ENCODE measurements around the gene SMNDC1. TPM values are rescaled to one million over a fixed set of nuclear protein-coding genes. Genes with fewer than 3 reads are reported as not detected.

The SMNDC1 gene
- total and polyA plus RNA-seq, 10 of the 15 experiments (the other 5 are each of a cell fraction or from before 2014, with no cell fraction given) = 4.6 to 37.2 (median 18.1) TPM

DNA sequence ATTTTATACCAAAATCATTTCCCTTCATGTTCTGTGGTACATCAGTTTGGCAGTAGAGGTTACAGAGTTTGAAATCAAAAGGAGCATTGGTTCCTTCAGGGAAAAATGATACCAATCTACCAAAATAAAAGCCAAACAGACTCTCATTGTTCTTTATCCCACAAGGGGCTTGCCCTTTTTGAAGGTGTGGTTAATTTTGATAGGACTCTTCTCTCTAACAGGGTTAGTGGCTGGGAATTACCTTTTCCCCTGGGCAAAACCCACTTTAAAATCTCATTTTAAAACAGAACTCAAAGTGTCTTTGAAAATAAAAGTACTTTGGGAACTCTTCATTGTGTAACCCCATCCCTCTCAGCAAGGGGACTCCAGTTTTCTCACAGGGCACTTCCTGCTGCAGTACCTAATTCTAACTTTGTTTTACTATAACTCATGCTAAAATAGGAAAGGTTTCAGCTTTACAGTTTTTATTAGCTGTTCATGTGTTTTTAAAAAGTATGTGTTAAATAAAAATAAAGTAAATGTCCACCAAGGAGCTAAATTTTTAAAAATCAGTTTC lies 30.6 kb downstream of the SMNDC1 start (continued):
- TF ChIP-seq ZBTB11 (CRISPR knock-in tag; IDR thresholded peaks at IDR 0.05) = no peak
- no peak for TF ChIP-seq EGR1 (IDR thresholded peaks at IDR 0.05; ENCODE audit: borderline replicate concordance in 1 of 2, low read depth in 2 of 2, low read length in 2 of 2)
- peak; percentile 59; the same call in 1 of the 2 replicates for TF ChIP-seq NR2F1 (conservative IDR thresholded peaks at IDR 0.05)
- peak; percentile 48; the same call in 1 of the 2 replicates for TF ChIP-seq PAX5 (IDR thresholded peaks at IDR 0.05; ENCODE audit: borderline replicate concordance, low read depth, low read length)
- TF ChIP-seq ETV6 (conservative IDR thresholded peaks at IDR 0.05 in 1 of 2, IDR thresholded peaks at IDR 0.05 in 1 of 2; ENCODE audit: borderline replicate concordance in 1 of 2, low read depth in 1 of 2) = no peak
- TF ChIP-seq ZBTB33 (IDR thresholded peaks at IDR 0.05) = no peak
- no peak for TF ChIP-seq GABPA (IDR thresholded peaks at IDR 0.05; ENCODE audit: low read depth)
- no peak for TF ChIP-seq REST (IDR thresholded peaks at IDR 0.05; ENCODE audit: low read depth, low read length)
- TF ChIP-seq SIX5 (IDR thresholded peaks at IDR 0.05; ENCODE audit: low read depth, low read length, severe bottlenecking) = no peak
- TF ChIP-seq, protein P1, sequence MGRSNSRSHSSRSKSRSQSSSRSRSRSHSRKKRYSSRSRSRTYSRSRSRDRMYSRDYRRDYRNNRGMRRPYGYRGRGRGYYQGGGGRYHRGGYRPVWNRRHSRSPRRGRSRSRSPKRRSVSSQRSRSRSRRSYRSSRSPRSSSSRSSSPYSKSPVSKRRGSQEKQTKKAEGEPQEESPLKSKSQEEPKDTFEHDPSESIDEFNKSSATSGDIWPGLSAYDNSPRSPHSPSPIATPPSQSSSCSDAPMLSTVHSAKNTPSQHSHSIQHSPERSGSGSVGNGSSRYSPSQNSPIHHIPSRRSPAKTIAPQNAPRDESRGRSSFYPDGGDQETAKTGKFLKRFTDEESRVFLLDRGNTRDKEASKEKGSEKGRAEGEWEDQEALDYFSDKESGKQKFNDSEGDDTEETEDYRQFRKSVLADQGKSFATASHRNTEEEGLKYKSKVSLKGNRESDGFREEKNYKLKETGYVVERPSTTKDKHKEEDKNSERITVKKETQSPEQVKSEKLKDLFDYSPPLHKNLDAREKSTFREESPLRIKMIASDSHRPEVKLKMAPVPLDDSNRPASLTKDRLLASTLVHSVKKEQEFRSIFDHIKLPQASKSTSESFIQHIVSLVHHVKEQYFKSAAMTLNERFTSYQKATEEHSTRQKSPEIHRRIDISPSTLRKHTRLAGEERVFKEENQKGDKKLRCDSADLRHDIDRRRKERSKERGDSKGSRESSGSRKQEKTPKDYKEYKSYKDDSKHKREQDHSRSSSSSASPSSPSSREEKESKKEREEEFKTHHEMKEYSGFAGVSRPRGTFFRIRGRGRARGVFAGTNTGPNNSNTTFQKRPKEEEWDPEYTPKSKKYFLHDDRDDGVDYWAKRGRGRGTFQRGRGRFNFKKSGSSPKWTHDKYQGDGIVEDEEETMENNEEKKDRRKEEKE (IDR thresholded peaks at IDR 0.05) = no peak
- no peak for TF ChIP-seq IRF3 (IDR thresholded peaks at IDR 0.05)
- TF ChIP-seq CREM (IDR thresholded peaks at IDR 0.05; ENCODE audit: low read depth) = no peak
- TF ChIP-seq SP1 (IDR thresholded peaks at IDR 0.05; ENCODE audit: low read depth, low read length) = no peak
- no peak for TF ChIP-seq STAT1 (conservative IDR thresholded peaks at IDR 0.05)
